Measurements from ENCODE around the gene DACH1. TPM values are rescaled to one million over a fixed set of nuclear protein-coding genes. Genes with fewer than 3 reads are reported as not detected.

DACH1 gene
- total and polyA plus RNA-seq, 2 of the 8 experiments (the other 6 are each of a cell fraction or from before 2014, with no cell fraction given): 0.12 to 0.67 TPM

GRCh38 chr13:71806886-71807285, 60.1 kb downstream of the DACH1 start:
- H3K18ac ChIP-seq (ENCODE audit: extremely low read depth, low read length): no peak overlapping the region
- H3K79me1 ChIP-seq (ENCODE audit: low read depth, low read length): no peaks in the 10 kb centered on the region
- H3K79me2 ChIP-seq (ENCODE audit: control insufficient read depth in 1 of 2, insufficient read depth in 2 of 2, low read length in 2 of 2): no peaks in the 10 kb centered on the region
- H4K8ac ChIP-seq (ENCODE audit: extremely low read depth, insufficient read depth, low read length): no peak overlapping the region
- no peaks in the 10 kb centered on the region for H3K9me3 ChIP-seq (ENCODE audit: insufficient read depth in 2 of 2, low read depth in 1 of 2, low read length in 1 of 2)
- no peak overlapping the region for H2BK12ac ChIP-seq (ENCODE audit: low read depth, low read length)
- H3K14ac ChIP-seq (ENCODE audit: insufficient read length): no peak overlapping the region
- DNase-seq (ENCODE audit: low read depth in 1 of 2, low spot score in 2 of 2) (no peak), FAIRE-seq (no peak)
- ChIA-PET CTCF (ENCODE audit: partially characterized antibody) (no interaction called here), POLR2A (ENCODE audit: partially characterized antibody) (no interaction called here)
- H4K5ac ChIP-seq (ENCODE audit: insufficient read length, low read depth, low read length): no peak overlapping the region
- no peak overlapping the region for H2BK15ac ChIP-seq (ENCODE audit: low read length)
- no peak overlapping the region for H2AK5ac ChIP-seq (ENCODE audit: low read depth, low read length)
- no peaks in the 10 kb centered on the region for H3K23me2 ChIP-seq (ENCODE audit: low read depth, low read length)
- H3K9ac ChIP-seq (replicated peaks in 1 of 4; ENCODE audit: extremely low read depth in 1 of 4, low read depth in 3 of 4, low read length in 3 of 4): no peak overlapping the region
- H3K27ac ChIP-seq (ENCODE audit: low read depth, low read length): no peak overlapping the region
- 96% methylated on average over 2 of the region's 2 CpGs; no CpG with 5 or more reads in 1 of the 2 experiments for WGBS, 2 experiments (ENCODE audit: extremely low coverage in 1 of 2, insufficient coverage in 1 of 2, insufficient read length in 1 of 2, insufficient replicate concordance in 2 of 2, low coverage in 1 of 2, low lambda C conversion rate in 2 of 2, missing lambda C conversion rate in 1 of 2)
- TF ChIP-seq JUND (IDR thresholded peaks at IDR 0.05; ENCODE audit: low read length) (no peak), SRF (IDR thresholded peaks at IDR 0.05; ENCODE audit: low read depth, low read length) (no peak), CREB1 (IDR thresholded peaks at IDR 0.05) (no peak), HDAC6 (IDR thresholded peaks at IDR 0.05; ENCODE audit: low read depth, low read length) (no peak), MAX (IDR thresholded peaks at IDR 0.05) (no peak), CBX5 (IDR thresholded peaks at IDR 0.05; ENCODE audit: low read depth, low read length) (no peak), KDM4A (IDR thresholded peaks at IDR 0.05; ENCODE audit: low read depth, low read length, severe bottlenecking) (no peak), GABPA (IDR thresholded peaks at IDR 0.05; ENCODE audit: borderline replicate concordance, insufficient read depth, low read length) (no peak), CHD1 (IDR thresholded peaks at IDR 0.05; ENCODE audit: low read depth, low read length) (no peak)
- no peaks in the 10 kb centered on the region for H4K20me1 ChIP-seq (replicated peaks in 1 of 2; ENCODE audit: control insufficient read depth in 1 of 2, insufficient read depth in 2 of 2, low read length in 2 of 2)
- no peak overlapping the region for H2BK5ac ChIP-seq (ENCODE audit: low read depth, low read length)
- H3K36me3 ChIP-seq (ENCODE audit: control insufficient read depth in 2 of 4, insufficient read depth in 4 of 4, low read length in 3 of 4): no peaks in the 10 kb centered on the region
- no peak overlapping the region for H3K4ac ChIP-seq (replicated peaks; ENCODE audit: insufficient read length, low read depth, low read length)
- H3K23ac ChIP-seq (ENCODE audit: insufficient read length): no peak overlapping the region
- H3K56ac ChIP-seq (replicated peaks; ENCODE audit: insufficient read length, low read depth, low read length): no peak overlapping the region
- no peak overlapping the region for H2AFZ ChIP-seq (ENCODE audit: low read length)
- H4K91ac ChIP-seq (replicated peaks; ENCODE audit: insufficient read length, low read length): no peak overlapping the region
- no peak overlapping the region for H2BK20ac ChIP-seq (ENCODE audit: low read length)
- no peaks in the 10 kb centered on the region for H3K4me1 ChIP-seq (replicated peaks in 1 of 4; ENCODE audit: control insufficient read depth in 3 of 4, insufficient read depth in 4 of 4, low read length in 3 of 4)
- no peaks in the 10 kb centered on the region for H3K27me3 ChIP-seq (replicated peaks in 1 of 4; ENCODE audit: control insufficient read depth in 3 of 4, extremely low read depth in 1 of 4, insufficient read depth in 3 of 4, low read length in 3 of 4)
- no peak overlapping the region for H3K4me2 ChIP-seq (ENCODE audit: insufficient read depth in 1 of 2, low read depth in 2 of 2, low read length in 2 of 2)
- no peak overlapping the region for H2BK120ac ChIP-seq (replicated peaks; ENCODE audit: low read depth, low read length)
- H3K4me3 ChIP-seq (ENCODE audit: extremely low read depth in 1 of 4, insufficient read depth in 2 of 4, low read depth in 3 of 4, low read length in 4 of 4): no peak overlapping the region

Measured in H1 (cell line).